Left renal pelvis (tissue), 4 donors: Measurements from ENCODE around the gene METTL24. TPM values are rescaled to one million over a fixed set of nuclear protein-coding genes. Genes with fewer than 3 reads are reported as not detected.
"Not testable (repeated sequence)": the region's sequence is repeated elsewhere in the genome, so short reads cannot be mapped to it uniquely, and the experiment has no call there.

Experiments used
- DNase-seq, 4 donors: peaks; one replicate each; pipeline ENCODE4 v3.0.0-alpha.2; 2013; ENCODE audit warnings: low read depth in 4 of 4, low spot score in 3 of 4
- polyA plus RNA-seq, 4 donors: library from polyadenylated mRNA; unstranded; fragments of 120-200 nt; gene quantifications; one replicate each; pipeline ENCODE4 v1.2.1, GENCODE V29; 2013; ENCODE audit not compliant: insufficient read length in 4 of 4

METTL24 gene
- polyA plus RNA-seq, 4 donors: 12.5 to 27.1 (median 14.7) TPM

- DNase-seq: no peak
Measured at GRCh38 chr6:110317646-110318045, 40.5 kb downstream of the METTL24 start.

- no peak for DNase-seq
Measured at GRCh38 chr6:110317189-110317588, 41.0 kb downstream of the METTL24 start.

DNA sequence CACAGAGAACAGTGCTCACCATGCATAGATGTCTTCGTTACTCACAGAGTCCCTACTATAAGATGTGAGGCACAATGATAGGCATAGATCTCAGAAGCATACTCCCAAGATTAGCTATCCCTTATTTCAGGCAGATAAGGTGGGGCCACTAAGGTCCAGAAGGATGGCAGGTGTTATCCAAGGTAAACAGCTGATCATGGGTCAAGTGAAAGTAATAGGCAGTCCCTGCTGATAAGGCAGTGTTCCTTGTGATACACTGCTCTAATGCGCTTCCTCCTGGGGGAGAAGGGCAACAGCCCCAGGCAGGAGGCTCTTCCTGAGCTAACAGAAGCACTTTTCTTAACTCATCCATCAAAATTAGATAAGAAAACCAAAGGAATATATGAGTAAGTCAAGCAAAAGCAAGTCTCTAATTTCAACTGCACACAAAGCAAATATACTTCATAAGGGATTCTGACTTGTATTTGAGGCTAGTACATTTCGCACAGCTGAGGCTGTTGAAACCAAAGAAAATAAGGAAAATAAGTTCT, 42.2 kb downstream of the METTL24 start:
- DNase-seq: no peak

- no peak for DNase-seq
Measured at GRCh38 chr6:110315207-110315868, 42.8 kb downstream of the METTL24 start.

- DNase-seq: no peak
Measured at GRCh38 chr6:110310861-110311446, 47.2 kb downstream of the METTL24 start.

GRCh38 chr6:110309432-110309831, 48.7 kb downstream of the METTL24 start:
- DNase-seq: not testable (repeated sequence)

GRCh38 chr6:110307368-110307767, 50.8 kb downstream of the METTL24 start:
- DNase-seq: no peak

- DNase-seq: not testable (repeated sequence)
Measured at GRCh38 chr6:110305832-110306231, 52.3 kb downstream of the METTL24 start.

DNA sequence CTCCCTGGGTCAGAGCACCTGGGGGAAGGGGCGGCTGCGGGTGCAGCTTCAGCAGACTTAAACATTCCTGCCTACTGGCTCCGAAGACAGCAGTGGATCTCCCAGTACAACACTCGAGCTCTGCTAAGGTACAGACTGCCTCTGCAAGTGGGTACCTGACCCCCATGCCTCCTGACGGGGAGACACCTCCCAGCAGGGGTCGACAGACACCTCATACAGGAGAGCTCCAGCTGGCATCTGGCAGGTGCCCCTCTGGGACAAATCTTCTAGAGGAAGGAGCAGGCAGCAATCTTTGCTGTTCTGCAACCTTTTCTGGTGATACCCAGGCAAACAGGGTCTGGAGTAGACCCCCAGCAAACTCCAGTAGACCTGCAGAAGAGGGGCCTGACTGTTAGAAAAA, 54.5 kb downstream of the METTL24 start:
- not testable (repeated sequence) for DNase-seq

GRCh38 chr6:110298916-110299315, 59.2 kb downstream of the METTL24 start:
- no peak for DNase-seq

DNA sequence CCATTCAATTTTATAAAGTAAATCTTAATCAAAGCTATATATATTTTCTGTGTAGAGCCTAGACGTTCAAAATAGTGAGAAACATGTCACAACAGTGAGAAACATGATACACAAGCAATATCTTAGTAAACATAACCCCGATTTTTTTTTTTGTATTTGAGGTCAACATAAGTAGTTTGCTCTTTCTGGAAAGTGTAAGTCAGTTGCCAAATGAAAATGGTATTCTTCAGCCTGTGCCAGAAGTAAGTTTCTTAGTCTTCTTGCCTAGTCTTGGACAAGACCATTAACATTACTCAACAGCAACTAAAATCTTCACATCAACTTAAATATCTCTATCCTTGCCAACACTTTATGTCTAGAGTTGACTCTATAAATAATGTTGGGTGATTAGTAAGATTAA, 59.7 kb downstream of the METTL24 start:
- DNase-seq: no peak

GRCh38 chr6:110296241-110297025, 61.7 kb downstream of the METTL24 start:
- no peak for DNase-seq

- DNase-seq: no peak
Measured at GRCh38 chr6:110295451-110296165, 62.5 kb downstream of the METTL24 start.

DNA sequence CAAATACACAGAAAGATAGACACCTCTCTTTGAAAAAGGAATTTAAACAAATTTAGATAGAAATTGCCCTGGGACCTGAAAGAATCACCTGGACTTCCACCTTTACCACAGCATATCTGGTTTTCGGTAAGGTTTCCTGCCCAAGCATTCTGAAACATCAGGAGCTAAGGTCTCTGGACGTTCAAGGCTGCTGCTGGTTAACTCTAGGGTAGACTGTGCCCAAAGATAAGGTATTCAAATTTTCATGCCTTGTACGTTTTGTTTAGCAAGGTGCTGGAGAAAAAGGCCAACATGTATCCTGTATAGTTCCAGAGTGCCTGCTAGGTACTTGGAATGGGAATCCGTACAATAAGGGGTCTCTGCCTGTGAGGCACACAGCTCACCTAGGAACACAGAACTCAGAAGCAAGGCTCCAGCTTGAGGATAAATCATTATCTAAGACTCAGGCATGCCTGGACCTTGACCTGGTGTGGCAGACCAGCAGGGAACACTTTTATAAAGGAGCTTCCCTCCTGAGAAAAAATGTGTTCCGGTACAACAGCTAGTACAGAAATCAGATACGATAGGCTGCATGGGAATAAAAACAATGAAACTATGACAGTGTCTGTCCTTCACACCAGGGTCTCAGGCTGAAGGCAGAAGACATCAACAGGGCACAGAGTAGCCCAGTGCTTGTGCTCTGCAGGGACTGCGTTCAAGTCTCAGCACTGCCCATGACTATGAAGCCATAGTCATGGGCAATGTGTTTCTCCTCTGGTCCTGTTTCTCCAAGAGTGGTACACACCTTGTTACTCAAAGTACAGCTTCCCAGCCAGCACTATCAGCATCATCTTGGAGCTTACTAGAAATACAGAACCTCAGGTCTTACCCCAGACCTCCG, 70.4 kb downstream of the METTL24 start:
- no peak for DNase-seq

GRCh38 chr6:110285306-110286060, 72.7 kb downstream of the METTL24 start:
- no peak for DNase-seq

GRCh38 chr6:110284855-110285254, 73.3 kb downstream of the METTL24 start:
- DNase-seq: no peak

- no peak for DNase-seq
Measured at GRCh38 chr6:110283657-110284056, 74.5 kb downstream of the METTL24 start.

DNA sequence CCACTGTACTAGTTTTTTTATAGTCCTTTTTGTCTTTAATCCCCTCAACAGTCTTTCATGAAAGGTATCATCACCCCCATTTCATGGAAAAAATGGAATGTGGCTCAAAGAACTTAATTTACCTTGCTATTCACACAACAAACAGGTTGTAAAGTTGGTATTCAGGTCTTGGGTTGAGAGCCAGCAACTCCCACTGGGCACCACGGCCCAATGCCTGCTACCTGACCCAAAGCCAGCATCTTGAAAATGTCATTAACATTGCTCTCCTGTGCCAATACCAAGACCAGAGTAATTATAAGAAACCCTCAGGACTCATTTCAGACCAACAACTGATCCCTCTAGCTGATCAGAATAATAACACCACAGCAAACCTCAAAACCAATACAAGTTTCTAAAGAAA, 75.7 kb downstream of the METTL24 start:
- DNase-seq: no peak

- no peak for DNase-seq
Measured at GRCh38 chr6:110277100-110277665, 81.0 kb downstream of the METTL24 start.
